ENCODE measurements around the gene RNASEH2B.

DNA sequence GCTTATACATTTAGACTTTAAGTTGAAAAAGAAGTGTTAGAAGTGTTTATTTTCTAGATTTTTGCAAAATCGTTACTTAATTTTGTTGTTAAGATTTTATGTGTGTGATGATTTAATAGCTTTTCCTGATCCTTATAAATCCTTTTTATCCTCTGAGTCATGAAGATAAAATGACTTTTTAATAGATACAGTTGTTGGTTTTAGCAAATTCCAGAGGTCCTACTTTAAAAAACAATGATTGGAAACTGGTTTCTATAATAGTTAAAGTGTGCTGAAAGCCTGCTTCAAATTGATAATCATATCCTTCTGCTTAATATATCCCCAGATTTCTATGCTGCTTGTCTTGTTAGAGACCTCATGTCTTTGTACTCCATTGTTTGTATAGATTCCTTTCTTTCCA lies 39.0 kb downstream of the RNASEH2B start:
- TF ChIP-seq CTCF (IDR thresholded peaks at IDR 0.05) = no peak
- TF ChIP-seq POLR2A (IDR thresholded peaks at IDR 0.05; ENCODE audit: low read depth) = no peak
- TF ChIP-seq POLR2AphosphoS5 (IDR thresholded peaks at IDR 0.05) = no peak
- no peak for TF ChIP-seq EP300 (IDR thresholded peaks at IDR 0.05)

Data from esophagus muscularis mucosa (tissue), 4 donors.